Measurements from ENCODE around the gene MICALL2.

DNA sequence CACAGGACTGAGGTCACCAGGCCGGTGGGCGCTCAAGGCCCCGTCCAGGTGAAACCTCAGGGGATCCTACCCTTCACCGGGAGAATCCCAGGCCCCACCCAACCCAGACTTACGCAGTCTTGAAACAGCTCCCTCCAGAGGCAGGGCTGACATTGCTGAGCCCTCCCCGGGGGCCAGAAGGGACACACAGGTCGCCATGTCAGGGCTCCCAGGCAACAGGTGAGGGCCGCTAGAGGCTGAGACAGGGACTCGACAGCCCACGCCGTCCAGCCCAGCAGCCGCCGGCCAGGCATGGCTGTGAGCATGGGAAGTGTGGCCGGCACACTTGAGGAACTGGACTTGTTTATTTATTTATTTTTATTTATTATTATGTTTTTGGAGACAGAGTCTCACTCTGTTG is 10.3 kb downstream of the MICALL2 start:
- TF ChIP-seq POLR2A (IDR thresholded peaks at IDR 0.05) = no peak
- no peak for TF ChIP-seq POLR2AphosphoS5 (IDR thresholded peaks at IDR 0.05)
- no peak for TF ChIP-seq CTCF (IDR thresholded peaks at IDR 0.05)
